IMR-90 (cell line): ENCODE measurements around the gene DNAH17.

Experiments
- BHLHE40 ChIP-seq: fragments of 150-350 bp; IDR thresholded peaks from 2 replicates; pipeline ENCODE4 v1.6.1; 2016; ENCODE audit warnings: mild to moderate bottlenecking, low read depth, low read length
- CEBPB ChIP-seq: IDR thresholded peaks from 2 replicates; pipeline ENCODE4 v1.6.1; 2012; ENCODE audit warnings: low read depth, low read length, improper control_type of control experiment
- CHD1 ChIP-seq: IDR thresholded peaks from 2 replicates; pipeline ENCODE4 v1.6.1; 2012; ENCODE audit warnings: low read depth, low read length, improper control_type of control experiment
- CTCF ChIP-seq: conservative IDR thresholded peaks from 2 replicates; pipeline ENCODE4 v1.5.1; 2012; ENCODE audit warnings: mild to moderate bottlenecking, low read depth, low read length, improper control_type of control experiment
- MAFK ChIP-seq: IDR thresholded peaks from 2 replicates; pipeline ENCODE4 v1.6.1; 2012; ENCODE audit warnings: low read depth, low read length, improper control_type of control experiment
- MAZ ChIP-seq: IDR thresholded peaks from 2 replicates; pipeline ENCODE4 v1.6.1; 2012; ENCODE audit warnings: low read depth, mild to moderate bottlenecking, low read length, improper control_type of control experiment, moderate library complexity, borderline replicate concordance
- NFE2L2 ChIP-seq: fragments of 150-350 bp; IDR thresholded peaks from 2 replicates; pipeline ENCODE4 v1.6.1; 2016; ENCODE audit warnings: low read depth, mild to moderate bottlenecking, low read length
- POLR2A ChIP-seq: IDR thresholded peaks from 2 replicates; pipeline ENCODE4 v1.6.1; 2012; ENCODE audit warnings: mild to moderate bottlenecking, low read depth, low read length
- RAD21 ChIP-seq: IDR thresholded peaks from 2 replicates; pipeline ENCODE4 v1.6.1; 2012; ENCODE audit warnings: low read length, improper control_type of control experiment
- RFX5 ChIP-seq: IDR thresholded peaks from 2 replicates; pipeline ENCODE4 v1.8.0; 2012; ENCODE audit warnings: low read depth, mild to moderate bottlenecking, low read length, moderate library complexity
- SMC3 ChIP-seq: fragments of 150-350 bp; IDR thresholded peaks from 2 replicates; pipeline ENCODE4 v1.6.1; 2016; ENCODE audit warnings: low read depth, mild to moderate bottlenecking, antibody characterized with exemption, low read length, moderate library complexity
- USF2 ChIP-seq: fragments of 150-350 bp; IDR thresholded peaks from 2 replicates; pipeline ENCODE4 v1.6.1; 2017; ENCODE audit warnings: mild to moderate bottlenecking, antibody characterized with exemption, low read length, low read depth

DNA sequence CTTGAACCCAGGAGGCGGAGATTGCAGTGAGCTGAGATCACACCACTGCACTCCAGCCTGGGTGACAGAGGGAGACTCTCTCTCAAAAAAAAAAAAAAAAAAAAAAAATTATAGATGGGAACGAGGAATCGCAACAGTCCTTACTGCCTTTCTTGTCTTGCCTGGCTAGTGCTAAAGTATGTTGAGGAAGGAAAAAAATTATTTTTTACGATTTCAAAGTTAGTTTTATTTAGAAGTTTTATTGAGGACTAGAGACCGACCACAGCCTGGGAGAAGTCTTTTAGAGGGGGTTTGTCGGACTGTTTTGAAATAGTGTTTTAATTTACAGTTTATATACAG is 15.8 kb upstream of the DNAH17 start:
- TF ChIP-seq RFX5, result no peak
- no peak for TF ChIP-seq POLR2A
- no peak for TF ChIP-seq CTCF
- no peak for TF ChIP-seq MAZ
- TF ChIP-seq SMC3, result no peak
- TF ChIP-seq USF2, result no peak
- no peak for TF ChIP-seq CEBPB
- TF ChIP-seq RAD21, result no peak
- no peak for TF ChIP-seq BHLHE40
- no peak for TF ChIP-seq CHD1
- TF ChIP-seq MAFK, result no peak
- TF ChIP-seq NFE2L2, result no peak
